ENCODE data around the gene PDLIM1.

- TF ChIP-seq, protein P1, sequence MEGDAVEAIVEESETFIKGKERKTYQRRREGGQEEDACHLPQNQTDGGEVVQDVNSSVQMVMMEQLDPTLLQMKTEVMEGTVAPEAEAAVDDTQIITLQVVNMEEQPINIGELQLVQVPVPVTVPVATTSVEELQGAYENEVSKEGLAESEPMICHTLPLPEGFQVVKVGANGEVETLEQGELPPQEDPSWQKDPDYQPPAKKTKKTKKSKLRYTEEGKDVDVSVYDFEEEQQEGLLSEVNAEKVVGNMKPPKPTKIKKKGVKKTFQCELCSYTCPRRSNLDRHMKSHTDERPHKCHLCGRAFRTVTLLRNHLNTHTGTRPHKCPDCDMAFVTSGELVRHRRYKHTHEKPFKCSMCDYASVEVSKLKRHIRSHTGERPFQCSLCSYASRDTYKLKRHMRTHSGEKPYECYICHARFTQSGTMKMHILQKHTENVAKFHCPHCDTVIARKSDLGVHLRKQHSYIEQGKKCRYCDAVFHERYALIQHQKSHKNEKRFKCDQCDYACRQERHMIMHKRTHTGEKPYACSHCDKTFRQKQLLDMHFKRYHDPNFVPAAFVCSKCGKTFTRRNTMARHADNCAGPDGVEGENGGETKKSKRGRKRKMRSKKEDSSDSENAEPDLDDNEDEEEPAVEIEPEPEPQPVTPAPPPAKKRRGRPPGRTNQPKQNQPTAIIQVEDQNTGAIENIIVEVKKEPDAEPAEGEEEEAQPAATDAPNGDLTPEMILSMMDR (IDR thresholded peaks at IDR 0.05): no peak
- TF ChIP-seq SIN3A (IDR thresholded peaks at IDR 0.05; ENCODE audit: borderline replicate concordance, insufficient read depth, low read depth, low read length) (no peak), POLR2AphosphoS5 (IDR thresholded peaks at IDR 0.05; ENCODE audit: low read depth, low read length) (no peak)
- TF ChIP-seq, protein P2, sequence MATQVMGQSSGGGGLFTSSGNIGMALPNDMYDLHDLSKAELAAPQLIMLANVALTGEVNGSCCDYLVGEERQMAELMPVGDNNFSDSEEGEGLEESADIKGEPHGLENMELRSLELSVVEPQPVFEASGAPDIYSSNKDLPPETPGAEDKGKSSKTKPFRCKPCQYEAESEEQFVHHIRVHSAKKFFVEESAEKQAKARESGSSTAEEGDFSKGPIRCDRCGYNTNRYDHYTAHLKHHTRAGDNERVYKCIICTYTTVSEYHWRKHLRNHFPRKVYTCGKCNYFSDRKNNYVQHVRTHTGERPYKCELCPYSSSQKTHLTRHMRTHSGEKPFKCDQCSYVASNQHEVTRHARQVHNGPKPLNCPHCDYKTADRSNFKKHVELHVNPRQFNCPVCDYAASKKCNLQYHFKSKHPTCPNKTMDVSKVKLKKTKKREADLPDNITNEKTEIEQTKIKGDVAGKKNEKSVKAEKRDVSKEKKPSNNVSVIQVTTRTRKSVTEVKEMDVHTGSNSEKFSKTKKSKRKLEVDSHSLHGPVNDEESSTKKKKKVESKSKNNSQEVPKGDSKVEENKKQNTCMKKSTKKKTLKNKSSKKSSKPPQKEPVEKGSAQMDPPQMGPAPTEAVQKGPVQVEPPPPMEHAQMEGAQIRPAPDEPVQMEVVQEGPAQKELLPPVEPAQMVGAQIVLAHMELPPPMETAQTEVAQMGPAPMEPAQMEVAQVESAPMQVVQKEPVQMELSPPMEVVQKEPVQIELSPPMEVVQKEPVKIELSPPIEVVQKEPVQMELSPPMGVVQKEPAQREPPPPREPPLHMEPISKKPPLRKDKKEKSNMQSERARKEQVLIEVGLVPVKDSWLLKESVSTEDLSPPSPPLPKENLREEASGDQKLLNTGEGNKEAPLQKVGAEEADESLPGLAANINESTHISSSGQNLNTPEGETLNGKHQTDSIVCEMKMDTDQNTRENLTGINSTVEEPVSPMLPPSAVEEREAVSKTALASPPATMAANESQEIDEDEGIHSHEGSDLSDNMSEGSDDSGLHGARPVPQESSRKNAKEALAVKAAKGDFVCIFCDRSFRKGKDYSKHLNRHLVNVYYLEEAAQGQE (IDR thresholded peaks at IDR 0.05; ENCODE audit: insufficient read depth in 1 of 2, low read depth in 2 of 2, low read length in 1 of 2): no peak
These were observed 17.1 kb downstream of the PDLIM1 start for GRCh38 chr10:95273393-95274312.

Measured in Panc1 (cell line).